Endothelial cell (in vitro differentiated cells): ENCODE data around the gene BTBD18. TPM values are rescaled to one million over a fixed set of nuclear protein-coding genes. Genes with fewer than 3 reads are reported as not detected.
A peak's percentile ranks its signal among the peaks of the same experiment; 100 is the strongest.

Experiments
- DNase-seq: peaks from one replicate; pipeline ENCODE4 v3.0.0; 2021; ENCODE audit warnings: low spot score
- H3K27ac Mint-ChIP-seq: one replicate; pipeline ENCODE4 v1.8.0; 2021; ENCODE audit warnings: mixed read lengths, inconsistent platforms; ENCODE audit not compliant: unreplicated experiment
- H3K27me3 Mint-ChIP-seq: one replicate; pipeline ENCODE4 v1.8.0; 2021; ENCODE audit warnings: mild to moderate bottlenecking, moderate library complexity, mixed read lengths, inconsistent platforms; ENCODE audit not compliant: unreplicated experiment
- H3K36me3 Mint-ChIP-seq: one replicate; pipeline ENCODE4 v1.8.0; 2021; ENCODE audit warnings: mild to moderate bottlenecking, low read depth, mixed read lengths, inconsistent platforms; ENCODE audit not compliant: unreplicated experiment
- H3K4me1 Mint-ChIP-seq: one replicate; pipeline ENCODE4 v1.8.0; 2021; ENCODE audit warnings: mild to moderate bottlenecking, mixed read lengths, inconsistent platforms; ENCODE audit not compliant: unreplicated experiment
- H3K4me3 Mint-ChIP-seq: one replicate; pipeline ENCODE4 v1.8.0; 2021; ENCODE audit warnings: mild to moderate bottlenecking, mixed read lengths, inconsistent platforms; ENCODE audit not compliant: unreplicated experiment
- H3K9me3 Mint-ChIP-seq: one replicate; pipeline ENCODE4 v1.8.0; 2021; ENCODE audit warnings: mixed read lengths, inconsistent platforms; ENCODE audit not compliant: unreplicated experiment
- total RNA-seq: library from RNA; stranded (reverse); fragmentation: NEBNext Ultra II Directional; extraction: Animal tissue kit (Norgen Biotek cat#: 25700); gene quantifications from one replicate; pipeline ENCODE4 v1.2.1, GENCODE V29; 2021; ENCODE audit not compliant: unreplicated experiment
- TF ChIP-seq, protein P1 (sequence below): fragments of 200-600 bp; sonication (generic); IDR thresholded peaks from one replicate; pipeline ENCODE4 v1.5.0; 2021; ENCODE audit warnings: antibody characterized with exemption; ENCODE audit not compliant: unreplicated experiment

Gene BTBD18
- total RNA-seq, 1 donor from 2014 or later, result not detected

DNA sequence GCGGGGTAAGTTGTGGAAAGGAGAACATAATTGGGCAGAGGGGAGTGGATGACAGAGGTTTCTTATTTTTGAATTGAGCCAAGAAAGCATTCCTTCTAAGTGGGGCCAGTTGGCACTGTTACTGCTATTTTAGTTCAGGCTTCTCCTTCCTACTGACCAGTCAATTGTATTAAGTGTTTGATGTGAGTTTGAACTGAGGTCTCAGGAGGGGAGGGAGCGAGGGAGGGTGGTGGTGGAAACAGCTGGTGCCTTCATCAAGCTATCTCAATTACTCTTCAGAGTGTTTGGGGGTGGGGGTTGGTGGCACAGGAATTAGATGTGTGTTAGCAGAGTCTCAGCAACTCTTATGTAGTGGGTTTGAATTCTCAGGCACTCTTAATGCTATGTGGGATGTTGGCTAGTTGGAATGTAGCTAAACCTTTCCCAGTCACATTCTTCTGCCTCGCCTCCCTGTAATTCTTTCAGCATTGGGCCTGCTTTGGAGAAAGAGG is 24.5 kb upstream of the BTBD18 start:
- Mint-ChIP-seq H3K9me3 (no peaks in the 10 kb centered on the region), H3K36me3 (peaks cover 30% of the 10 kb centered on the region), H3K4me1 (peaks cover 90% of the 10 kb centered on the region), H3K27me3 (peaks cover 26% of the 10 kb centered on the region), H3K27ac (peak overlapping the region; percentile 100), H3K4me3 (peak overlapping the region; percentile 88)
- TF ChIP-seq, protein P1, sequence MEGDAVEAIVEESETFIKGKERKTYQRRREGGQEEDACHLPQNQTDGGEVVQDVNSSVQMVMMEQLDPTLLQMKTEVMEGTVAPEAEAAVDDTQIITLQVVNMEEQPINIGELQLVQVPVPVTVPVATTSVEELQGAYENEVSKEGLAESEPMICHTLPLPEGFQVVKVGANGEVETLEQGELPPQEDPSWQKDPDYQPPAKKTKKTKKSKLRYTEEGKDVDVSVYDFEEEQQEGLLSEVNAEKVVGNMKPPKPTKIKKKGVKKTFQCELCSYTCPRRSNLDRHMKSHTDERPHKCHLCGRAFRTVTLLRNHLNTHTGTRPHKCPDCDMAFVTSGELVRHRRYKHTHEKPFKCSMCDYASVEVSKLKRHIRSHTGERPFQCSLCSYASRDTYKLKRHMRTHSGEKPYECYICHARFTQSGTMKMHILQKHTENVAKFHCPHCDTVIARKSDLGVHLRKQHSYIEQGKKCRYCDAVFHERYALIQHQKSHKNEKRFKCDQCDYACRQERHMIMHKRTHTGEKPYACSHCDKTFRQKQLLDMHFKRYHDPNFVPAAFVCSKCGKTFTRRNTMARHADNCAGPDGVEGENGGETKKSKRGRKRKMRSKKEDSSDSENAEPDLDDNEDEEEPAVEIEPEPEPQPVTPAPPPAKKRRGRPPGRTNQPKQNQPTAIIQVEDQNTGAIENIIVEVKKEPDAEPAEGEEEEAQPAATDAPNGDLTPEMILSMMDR, result no peak
- no peak for DNase-seq

DNA sequence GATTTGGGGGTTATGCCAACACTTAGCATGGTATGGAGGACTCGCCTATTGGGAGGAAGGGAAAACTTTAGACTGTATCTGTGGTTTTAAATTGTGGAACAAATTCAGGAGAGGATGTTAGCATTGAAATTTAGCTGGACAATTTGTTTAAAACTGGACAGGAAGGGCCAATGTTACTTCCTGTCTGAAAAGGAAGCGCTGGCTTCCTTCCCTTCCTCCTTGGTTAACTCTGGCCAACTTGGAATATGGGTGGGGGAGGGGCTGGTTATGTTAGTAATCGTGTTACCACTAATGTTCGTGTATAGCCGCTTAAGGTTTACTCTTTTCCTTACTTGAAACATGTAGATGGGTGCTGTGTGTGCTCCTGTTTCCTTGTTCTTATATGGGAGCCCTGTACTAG is 23.9 kb upstream of the BTBD18 start:
- DNase-seq, result no peak
- Mint-ChIP-seq H3K27ac (peak overlapping the region; percentile 100), H3K4me3 (peak overlapping the region; percentile 88), H3K4me1 (peaks cover 85% of the 10 kb centered on the region), H3K27me3 (peaks cover 26% of the 10 kb centered on the region), H3K9me3 (no peaks in the 10 kb centered on the region), H3K36me3 (peaks cover 31% of the 10 kb centered on the region)
- TF ChIP-seq, protein P1, result no peak

DNA sequence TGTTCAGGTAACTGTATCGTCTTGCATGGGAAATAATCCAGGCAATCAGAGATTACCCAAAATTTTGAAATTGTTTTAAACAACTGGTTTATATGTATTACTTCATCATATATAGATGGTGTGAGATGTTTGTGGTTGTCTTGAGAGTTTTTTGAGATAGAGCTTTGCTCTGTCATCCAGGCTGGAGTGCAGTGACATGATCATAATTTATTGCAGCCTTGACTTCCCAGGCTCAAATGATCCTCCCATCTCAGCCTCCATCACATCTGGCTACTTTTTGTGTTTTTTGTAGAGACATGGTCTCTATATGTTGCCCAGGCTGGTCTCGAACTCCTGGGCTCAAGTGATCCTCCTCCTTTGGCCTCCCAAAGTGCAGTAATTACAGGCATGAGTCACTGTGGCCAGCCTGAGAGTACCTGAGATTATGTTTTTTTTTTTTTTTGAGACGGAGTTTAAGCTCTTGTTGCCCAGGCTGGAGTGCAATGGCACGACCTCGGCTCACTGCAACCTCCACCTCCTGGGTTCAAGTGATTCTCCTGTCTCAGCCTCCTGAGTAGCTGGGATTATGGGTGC is 21.5 kb upstream of the BTBD18 start:
- TF ChIP-seq, protein P1, result no peak
- peaks cover 38% of the 10 kb centered on the region for H3K36me3 Mint-ChIP-seq
- no peaks in the 10 kb centered on the region for H3K9me3 Mint-ChIP-seq
- H3K4me1 Mint-ChIP-seq, result peaks cover 72% of the 10 kb centered on the region
- peak overlapping the region; percentile 61 for H3K4me3 Mint-ChIP-seq
- H3K27ac Mint-ChIP-seq, result peak overlapping the region; percentile 80
- no peak for DNase-seq
- H3K27me3 Mint-ChIP-seq, result peaks cover 21% of the 10 kb centered on the region

DNA sequence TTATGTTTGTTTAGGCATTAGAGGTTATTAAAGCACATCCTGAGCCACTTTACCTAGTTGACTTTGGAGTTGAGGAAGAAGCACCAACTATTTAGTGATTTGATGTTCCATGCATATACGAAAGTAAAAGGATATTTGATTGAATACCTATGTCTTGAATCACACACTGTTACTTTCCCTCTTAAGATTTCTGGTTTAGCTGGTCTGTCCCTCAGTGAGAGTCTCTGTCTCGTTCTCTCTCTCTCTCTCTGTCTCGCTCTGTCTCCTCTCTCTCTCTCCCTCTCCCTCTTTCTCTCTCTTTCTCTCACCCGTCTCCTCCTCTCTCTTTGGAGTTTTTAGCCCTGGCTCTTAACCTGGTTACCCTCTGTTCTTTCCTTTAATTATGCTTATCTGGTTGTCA is 20.9 kb upstream of the BTBD18 start:
- Mint-ChIP-seq H3K27ac (peak overlapping the region; percentile 80), H3K4me1 (peaks cover 70% of the 10 kb centered on the region)
- DNase-seq, result no peak

DNA sequence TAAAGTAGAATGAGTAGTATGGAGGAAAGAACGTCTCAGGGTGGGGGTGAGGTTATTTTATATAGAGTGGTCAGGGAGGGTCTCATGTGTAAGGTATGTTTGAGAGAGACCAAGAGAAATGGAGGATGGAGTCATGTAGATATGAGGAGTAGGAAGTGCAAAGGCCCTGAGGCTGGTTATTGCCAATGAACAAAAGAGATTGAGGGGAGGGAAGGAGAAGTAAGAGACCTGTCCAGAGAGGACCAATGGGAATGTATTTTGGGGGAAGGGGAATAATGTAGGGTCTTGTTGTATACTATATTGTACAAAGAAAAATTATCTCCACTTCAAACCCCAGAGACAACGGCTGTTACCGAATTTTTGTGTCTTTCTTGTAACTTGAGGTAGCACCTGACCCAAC is 19.7 kb upstream of the BTBD18 start:
- peaks cover 21% of the 10 kb centered on the region for H3K27me3 Mint-ChIP-seq
- H3K4me3 Mint-ChIP-seq, result no peak overlapping the region
- peak overlapping the region; percentile 9 for H3K27ac Mint-ChIP-seq
- TF ChIP-seq, protein P1, result no peak
- H3K36me3 Mint-ChIP-seq, result peaks cover 38% of the 10 kb centered on the region
- no peak for DNase-seq
- H3K4me1 Mint-ChIP-seq, result peaks cover 67% of the 10 kb centered on the region
- no peaks in the 10 kb centered on the region for H3K9me3 Mint-ChIP-seq

More for the DNA sequence above, 20.9 kb upstream of the BTBD18 start:
- peaks cover 22% of the 10 kb centered on the region for H3K27me3 Mint-ChIP-seq
- TF ChIP-seq, protein P1, result no peak
- no peaks in the 10 kb centered on the region for H3K9me3 Mint-ChIP-seq
- peaks cover 38% of the 10 kb centered on the region for H3K36me3 Mint-ChIP-seq
- peak overlapping the region; percentile 78 for H3K4me3 Mint-ChIP-seq
